ENCODE data around the gene OCA2.
"Not testable (repeated sequence)": the region's sequence is repeated elsewhere in the genome, so short reads cannot be mapped to it uniquely, and the experiment has no call there.

OCA2 gene

GRCh38 chr15:27993996-27994780 is 104.9 kb downstream of the OCA2 start:
- no peak for DNase-seq

- DNase-seq = no peak
These were observed 105.6 kb downstream of the OCA2 start for GRCh38 chr15:27993544-27993943.

- no peak for DNase-seq
These were observed 108.3 kb downstream of the OCA2 start for GRCh38 chr15:27990521-27991515.

- no peak for DNase-seq
These were observed 109.3 kb downstream of the OCA2 start for GRCh38 chr15:27989838-27990237.

- no peak for DNase-seq
These were observed 109.7 kb downstream of the OCA2 start for GRCh38 chr15:27989427-27989826.

- no peak for DNase-seq
These were observed 114.0 kb downstream of the OCA2 start for GRCh38 chr15:27985099-27985498.

- no peak for DNase-seq
These were observed 115.6 kb downstream of the OCA2 start for GRCh38 chr15:27983496-27983895.

- DNase-seq = no peak
These were observed 121.4 kb downstream of the OCA2 start for GRCh38 chr15:27977696-27978095.

- DNase-seq = no peak
These were observed 125.2 kb downstream of the OCA2 start for GRCh38 chr15:27973886-27974285.

- DNase-seq = no peak
These were observed 128.3 kb downstream of the OCA2 start for GRCh38 chr15:27970661-27971392.

- DNase-seq = no peak
These were observed 131.6 kb downstream of the OCA2 start for GRCh38 chr15:27967541-27967940.

- DNase-seq = no peak
These were observed 133.6 kb downstream of the OCA2 start for GRCh38 chr15:27965546-27965945.

GRCh38 chr15:27961801-27962200 is 137.3 kb downstream of the OCA2 start:
- DNase-seq = no peak

GRCh38 chr15:27958911-27959578 is 140.1 kb downstream of the OCA2 start:
- DNase-seq = no peak

GRCh38 chr15:27956285-27956684 is 142.8 kb downstream of the OCA2 start:
- no peak for DNase-seq

GRCh38 chr15:27955087-27955486 is 144.0 kb downstream of the OCA2 start:
- DNase-seq = no peak

- DNase-seq = not testable (repeated sequence)
These were observed 146.5 kb downstream of the OCA2 start for GRCh38 chr15:27952593-27952992.

- no peak for DNase-seq
These were observed 147.8 kb downstream of the OCA2 start for GRCh38 chr15:27951191-27951890.

- DNase-seq = no peak
These were observed 150.0 kb downstream of the OCA2 start for GRCh38 chr15:27949089-27949488.

GRCh38 chr15:27939246-27939645 is 159.9 kb downstream of the OCA2 start:
- no peak for DNase-seq

GRCh38 chr15:27937851-27938250 is 161.3 kb downstream of the OCA2 start:
- DNase-seq = no peak

- no peak for DNase-seq
These were observed 163.0 kb downstream of the OCA2 start for GRCh38 chr15:27936164-27936563.
